Naive B cell (primary cell): Measurements from ENCODE around the gene STK38L. TPM values are rescaled to one million over a fixed set of nuclear protein-coding genes. Genes with fewer than 3 reads are reported as not detected.

ENCODE experiments used
- ATAC-seq, 2 donors: fragments of 150-1000 bp; cut with Tn5 transposase; 2 replicates each; pipeline ENCODE4 v1.10.0; 2021; ENCODE audit warnings: low read depth in 2 of 2, mild to moderate bottlenecking in 2 of 2, moderate library complexity in 2 of 2
- DNase-seq: peaks from one replicate; pipeline ENCODE4 v3.0.0; 2022
- H3K27ac Mint-ChIP-seq, 6 donors: one replicate each; pipeline ENCODE4 v1.8.0; 2020 to 2022; ENCODE audit warnings: mild to moderate bottlenecking in 6 of 6, mixed read lengths in 6 of 6, moderate library complexity in 5 of 6, inconsistent platforms in 2 of 6
- H3K27me3 Mint-ChIP-seq, 3 donors: one replicate each; pipeline ENCODE4 v1.8.0; 2021 to 2022; ENCODE audit warnings: mixed read lengths in 3 of 3, mild to moderate bottlenecking in 1 of 3
- H3K36me3 Mint-ChIP-seq, 2 donors: one replicate each; pipeline ENCODE4 v1.8.0; 2020 to 2022; ENCODE audit warnings: mixed read lengths in 2 of 2, inconsistent platforms in 1 of 2, mild to moderate bottlenecking in 1 of 2
- H3K4me1 Mint-ChIP-seq, 3 donors: one replicate each; pipeline ENCODE4 v1.8.0; 2020 to 2022; ENCODE audit warnings: mixed read lengths in 3 of 3, inconsistent platforms in 1 of 3, mild to moderate bottlenecking in 1 of 3, moderate library complexity in 1 of 3
- H3K4me3 Mint-ChIP-seq, 8 donors: one replicate each; pipeline ENCODE4 v1.8.0; 2020 to 2022; ENCODE audit warnings: mild to moderate bottlenecking in 8 of 8, mixed read lengths in 8 of 8, moderate library complexity in 8 of 8, inconsistent platforms in 2 of 8
- H3K9me3 Mint-ChIP-seq, 7 donors: one replicate each; pipeline ENCODE4 v1.8.0; 2020 to 2022; ENCODE audit warnings: mixed read lengths in 7 of 7, mild to moderate bottlenecking in 5 of 7, inconsistent platforms in 2 of 7, moderate library complexity in 1 of 7
- polyA plus RNA-seq, 6 donors: library from polyadenylated mRNA; unstranded; fragments of 300-500 nt; fragmentation: Illumina TruSeq; gene quantifications; one replicate each; pipeline ENCODE4 v1.2.3, GENCODE V29; 2021; ENCODE audit warnings: low read depth in 6 of 6

STK38L gene
- polyA plus RNA-seq, 6 donors from 2014 or later: 5.0 to 10.4 (median 8.2) TPM

GRCh38 chr12:27237790-27238771 is 6.0 kb upstream of the STK38L start:
- DNase-seq: peak; percentile 25
- Mint-ChIP-seq H3K27ac (peak overlapping the region; percentile 2 to 85 (median 36)), H3K9me3 (peaks cover 0 to 2% (median 0%) of the 10 kb centered on the region in 7 donors), H3K27me3 (no peaks in the 10 kb centered on the region), H3K4me3 (peak overlapping the region in 7 of 8 donors; percentile 1 to 58 (median 25)), H3K36me3 (peaks cover 0 to 2% of the 10 kb centered on the region in 2 donors), H3K4me1 (peaks cover 10 to 24% (median 24%) of the 10 kb centered on the region in 3 donors)
- peak; percentile 85 to 86 for ATAC-seq

DNA sequence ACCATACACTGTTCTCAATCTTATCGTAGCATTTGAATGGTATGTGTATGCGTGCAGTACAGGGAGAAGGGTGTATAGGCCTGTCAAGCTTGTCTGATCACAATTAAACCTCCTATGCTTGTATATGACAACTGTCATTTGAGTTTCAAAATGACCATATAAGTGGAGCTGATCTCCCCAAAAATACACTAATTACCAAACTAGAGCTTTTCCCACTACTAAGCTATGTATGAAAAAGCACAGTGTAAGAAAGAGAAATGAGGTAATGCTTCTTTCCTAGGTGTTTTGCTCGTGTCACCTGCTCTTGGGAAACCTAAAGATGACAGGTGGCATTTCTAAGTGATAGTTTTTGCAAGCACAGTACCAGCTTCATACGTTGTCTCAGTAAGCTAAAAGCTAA is 1.1 kb upstream of the STK38L start:
- H3K9me3 Mint-ChIP-seq: peaks cover 0 to 7% (median 3%) of the 10 kb centered on the region in 7 donors

GRCh38 chr12:27244689-27245488 is 803 bp downstream of the STK38L start:
- Mint-ChIP-seq H3K27me3 (no peaks in the 10 kb centered on the region), H3K4me3 (peak overlapping the region; percentile 91 to 99 (median 98)), H3K9me3 (peaks cover 0 to 7% (median 3%) of the 10 kb centered on the region in 7 donors), H3K4me1 (peaks cover 22 to 29% (median 25%) of the 10 kb centered on the region in 3 donors), H3K27ac (peak overlapping the region; percentile 88 to 99 (median 98)), H3K36me3 (no peaks in the 10 kb centered on the region)
- ATAC-seq: no peak
- peak; percentile 25 for DNase-seq

More for the DNA sequence above, 1.1 kb upstream of the STK38L start:
- Mint-ChIP-seq H3K27me3 (no peaks in the 10 kb centered on the region), H3K4me3 (peak overlapping the region in 7 of 8 donors; percentile 91 to 99 (median 97)), H3K27ac (peak overlapping the region in 5 of 6 donors; percentile 88 to 99 (median 97)), H3K36me3 (no peaks in the 10 kb centered on the region), H3K4me1 (peaks cover 31 to 46% (median 43%) of the 10 kb centered on the region in 3 donors)
- DNase-seq (no peak), ATAC-seq (no peak)

GRCh38 chr12:27246141-27246540 is 2.1 kb downstream of the STK38L start:
- peak overlapping the region in 1 of 6 donors; percentile 97 for H3K27ac Mint-ChIP-seq
- H3K4me3 Mint-ChIP-seq: peak overlapping the region in 5 of 8 donors; percentile 34 to 99 (median 63)
- peaks cover 0 to 5% of the 10 kb centered on the region in 2 donors for H3K36me3 Mint-ChIP-seq
- ATAC-seq (no peak), DNase-seq (no peak)
- peaks cover 26 to 33% (median 28%) of the 10 kb centered on the region in 3 donors for H3K4me1 Mint-ChIP-seq
- H3K27me3 Mint-ChIP-seq: no peaks in the 10 kb centered on the region
- H3K9me3 Mint-ChIP-seq: peaks cover 0 to 8% (median 6%) of the 10 kb centered on the region in 7 donors

- no peak for DNase-seq
- peaks cover 26 to 34% (median 29%) of the 10 kb centered on the region in 3 donors for H3K4me1 Mint-ChIP-seq
- no peaks in the 10 kb centered on the region for H3K27me3 Mint-ChIP-seq
- H3K9me3 Mint-ChIP-seq: peaks cover 0 to 8% (median 6%) of the 10 kb centered on the region in 7 donors
- no peak overlapping the region for H3K27ac Mint-ChIP-seq
- H3K4me3 Mint-ChIP-seq: peak overlapping the region in 2 of 8 donors; percentile 28 to 99
- peaks cover 0 to 7% of the 10 kb centered on the region in 2 donors for H3K36me3 Mint-ChIP-seq
- no peak for ATAC-seq
Observed at GRCh38 chr12:27246774-27247173, 2.7 kb downstream of the STK38L start.

DNA sequence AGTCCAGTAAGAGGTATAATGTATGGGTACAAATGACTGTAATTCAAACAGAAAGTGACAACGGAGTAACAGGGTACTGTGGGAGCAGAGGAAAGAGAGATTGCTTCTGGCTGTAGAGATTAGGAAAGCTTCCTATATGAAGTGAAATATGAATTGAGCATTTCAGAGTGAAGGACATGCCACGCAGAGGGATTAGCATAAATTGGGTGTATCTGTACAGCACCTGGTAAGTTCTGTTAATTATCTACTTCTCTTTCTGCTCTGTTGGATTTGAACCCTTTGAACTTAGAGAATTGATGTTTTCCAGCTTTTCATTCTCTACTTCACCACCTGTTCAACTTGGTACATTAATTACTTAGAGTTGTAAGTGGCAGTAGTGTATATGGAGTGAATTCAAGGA is 8.8 kb downstream of the STK38L start:
- Mint-ChIP-seq H3K9me3 (peaks cover 0 to 3% (median 0%) of the 10 kb centered on the region in 7 donors), H3K4me1 (peaks cover 15 to 30% (median 16%) of the 10 kb centered on the region in 3 donors), H3K27me3 (no peaks in the 10 kb centered on the region), H3K27ac (peak overlapping the region in 1 of 6 donors; percentile 10), H3K36me3 (peaks cover 0 to 7% of the 10 kb centered on the region in 2 donors), H3K4me3 (no peak overlapping the region)
- DNase-seq: no peak
- ATAC-seq: no peak

DNA sequence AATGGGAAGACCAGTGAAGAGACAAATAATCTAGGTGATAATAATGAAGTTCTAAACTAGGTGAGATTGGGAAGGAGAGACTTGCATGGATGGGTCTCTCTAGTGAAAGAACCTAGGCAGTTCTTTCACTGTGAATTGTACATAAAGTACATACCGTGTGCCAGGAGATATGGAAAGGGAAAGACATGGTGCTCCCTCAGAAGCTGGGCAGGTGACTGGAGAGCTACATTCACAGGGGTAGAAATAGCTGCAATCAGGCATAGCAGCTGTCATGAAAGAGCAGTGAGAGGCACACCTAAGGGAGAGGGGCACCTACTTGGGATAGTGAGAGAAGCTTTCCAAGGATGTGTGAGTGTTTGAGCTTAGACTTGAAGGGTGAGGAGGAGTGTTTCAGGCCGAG is 9.3 kb downstream of the STK38L start:
- H3K4me3 Mint-ChIP-seq: no peak overlapping the region

DNA sequence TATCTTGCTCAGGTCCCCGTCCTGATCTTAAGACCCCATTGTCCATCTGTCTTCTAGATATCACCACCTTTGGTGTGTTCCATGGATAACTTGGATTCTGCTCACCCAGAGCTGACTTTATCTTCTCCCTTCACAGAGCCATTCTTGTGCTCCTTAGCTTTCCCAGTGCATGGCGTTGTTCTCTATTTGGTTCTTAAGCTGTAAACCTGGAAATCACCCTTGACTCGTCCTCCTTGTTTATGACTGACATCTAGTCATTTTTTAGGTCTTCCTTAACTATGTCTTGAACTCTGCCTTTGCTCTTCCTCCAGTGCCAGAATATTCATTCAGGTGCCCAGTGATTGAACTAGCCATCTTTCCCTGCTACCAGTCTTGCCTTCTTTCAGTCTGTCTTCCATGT is 11.7 kb downstream of the STK38L start:
- no peak for DNase-seq
- Mint-ChIP-seq H3K4me3 (no peak overlapping the region), H3K9me3 (peaks cover 0 to 3% (median 0%) of the 10 kb centered on the region in 7 donors), H3K4me1 (peaks cover 16 to 35% (median 20%) of the 10 kb centered on the region in 3 donors), H3K36me3 (peaks cover 0 to 5% of the 10 kb centered on the region in 2 donors), H3K27ac (peak overlapping the region in 1 of 6 donors; percentile 34), H3K27me3 (no peaks in the 10 kb centered on the region)
- ATAC-seq: no peak

More for the DNA sequence above, 9.3 kb downstream of the STK38L start:
- no peak for DNase-seq
- no peaks in the 10 kb centered on the region for H3K27me3 Mint-ChIP-seq
- H3K9me3 Mint-ChIP-seq: peaks cover 0 to 3% (median 0%) of the 10 kb centered on the region in 7 donors
- ATAC-seq: no peak
- no peak overlapping the region for H3K27ac Mint-ChIP-seq
- peaks cover 15 to 30% (median 16%) of the 10 kb centered on the region in 3 donors for H3K4me1 Mint-ChIP-seq
- peaks cover 0 to 7% of the 10 kb centered on the region in 2 donors for H3K36me3 Mint-ChIP-seq

- Mint-ChIP-seq H3K9me3 (no peaks in the 10 kb centered on the region), H3K4me1 (peaks cover 11 to 30% (median 16%) of the 10 kb centered on the region in 3 donors), H3K4me3 (no peak overlapping the region), H3K27ac (no peak overlapping the region), H3K27me3 (no peaks in the 10 kb centered on the region), H3K36me3 (no peaks in the 10 kb centered on the region)
- DNase-seq (no peak), ATAC-seq (no peak)
Observed at GRCh38 chr12:27257104-27257843, 13.2 kb downstream of the STK38L start.

DNA sequence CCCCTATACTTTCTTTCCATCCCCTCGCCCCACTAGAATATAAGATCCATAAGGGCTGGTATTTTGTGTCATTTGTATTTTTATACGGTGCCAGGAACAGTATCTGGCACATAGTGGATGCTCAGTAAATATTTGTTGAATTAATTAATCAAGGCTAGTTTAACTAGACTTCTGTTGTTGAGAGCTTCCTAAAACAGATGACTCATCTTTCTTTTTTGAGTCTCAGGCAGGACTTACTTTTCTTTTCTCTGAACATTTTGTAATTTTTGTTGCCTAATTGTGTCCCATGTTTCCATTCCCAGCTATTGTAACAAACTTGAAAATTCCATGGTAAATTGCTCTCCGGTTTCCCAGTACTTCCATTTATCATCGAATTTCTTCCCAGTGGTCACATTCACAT is 16.7 kb downstream of the STK38L start:
- Mint-ChIP-seq H3K27ac (peak overlapping the region in 4 of 6 donors; percentile 24 to 41 (median 34)), H3K4me1 (peaks cover 5 to 20% (median 8%) of the 10 kb centered on the region in 3 donors), H3K27me3 (no peaks in the 10 kb centered on the region), H3K9me3 (peaks cover 0 to 3% (median 0%) of the 10 kb centered on the region in 7 donors), H3K36me3 (peaks cover 11 to 15% of the 10 kb centered on the region in 2 donors), H3K4me3 (no peak overlapping the region)
- DNase-seq (no peak), ATAC-seq (no peak)

DNA sequence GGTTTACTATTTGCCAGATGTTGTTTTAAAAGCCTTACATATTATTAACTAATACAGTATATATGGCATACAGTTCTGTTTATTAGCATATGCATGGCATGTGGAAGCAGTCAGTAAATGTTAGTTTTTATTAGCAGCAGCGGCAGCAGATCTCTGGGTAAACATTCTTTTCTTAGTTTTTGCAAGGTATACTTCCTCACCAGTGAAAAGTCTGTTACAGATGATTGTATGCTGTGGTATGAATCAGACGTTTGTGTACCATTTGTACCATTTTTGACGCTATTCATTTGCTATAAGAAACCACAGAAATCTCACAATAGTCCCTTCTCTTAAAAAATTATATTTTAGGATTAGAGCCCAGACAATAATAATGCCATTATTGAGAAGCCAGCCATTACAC is 17.8 kb downstream of the STK38L start:
- H3K9me3 Mint-ChIP-seq: peaks cover 0 to 3% (median 0%) of the 10 kb centered on the region in 7 donors
- no peak for ATAC-seq
- peaks cover 5 to 15% (median 8%) of the 10 kb centered on the region in 3 donors for H3K4me1 Mint-ChIP-seq

GRCh38 chr12:27270148-27270547 is 26.1 kb downstream of the STK38L start:
- DNase-seq (no peak), ATAC-seq (no peak)
- peaks cover 0 to 19% of the 10 kb centered on the region in 2 donors for H3K36me3 Mint-ChIP-seq
- peaks cover 4 to 14% (median 6%) of the 10 kb centered on the region in 3 donors for H3K4me1 Mint-ChIP-seq
- no peak overlapping the region for H3K4me3 Mint-ChIP-seq
- no peaks in the 10 kb centered on the region for H3K27me3 Mint-ChIP-seq
- peaks cover 0 to 12% (median 5%) of the 10 kb centered on the region in 7 donors for H3K9me3 Mint-ChIP-seq
- H3K27ac Mint-ChIP-seq: no peak overlapping the region

More for the DNA sequence above, 17.8 kb downstream of the STK38L start:
- Mint-ChIP-seq H3K4me3 (no peak overlapping the region), H3K27ac (no peak overlapping the region), H3K36me3 (peaks cover 11 to 15% of the 10 kb centered on the region in 2 donors), H3K27me3 (no peaks in the 10 kb centered on the region)
- DNase-seq: no peak
